Nephron progenitor cell (in vitro differentiated cells): ENCODE measurements around the gene MAN2B1.
A peak's percentile ranks its signal among the peaks of the same experiment; 100 is the strongest.

ENCODE experiments used
- DNase-seq: peaks from one replicate; pipeline ENCODE4 v3.0.0; 2021
- H3K27ac Mint-ChIP-seq: 2 replicates; pipeline ENCODE4 v1.8.0; 2021; ENCODE audit warnings: mild to moderate bottlenecking, moderate library complexity, mixed read lengths
- H3K27me3 Mint-ChIP-seq: 2 replicates; pipeline ENCODE4 v1.8.0; 2021; ENCODE audit warnings: mild to moderate bottlenecking, low read depth, mixed read lengths; ENCODE audit not compliant: poor library complexity
- H3K36me3 Mint-ChIP-seq: 2 replicates; pipeline ENCODE4 v1.8.0; 2021; ENCODE audit warnings: low read depth, mixed read lengths
- H3K4me1 Mint-ChIP-seq: 2 replicates; pipeline ENCODE4 v1.8.0; 2021; ENCODE audit warnings: mixed read lengths
- H3K4me3 Mint-ChIP-seq: 2 replicates; pipeline ENCODE4 v1.8.0; 2021; ENCODE audit warnings: mild to moderate bottlenecking, moderate library complexity, mixed read lengths
- H3K9me3 Mint-ChIP-seq: 2 replicates; pipeline ENCODE4 v1.8.0; 2021; ENCODE audit warnings: mild to moderate bottlenecking, moderate library complexity, mixed read lengths
- TF ChIP-seq, protein P1 (sequence below): fragments of 200-600 bp; sonication (generic); IDR thresholded peaks from 2 replicates; pipeline ENCODE4 v1.5.0; 2021; ENCODE audit warnings: antibody characterized with exemption

Gene MAN2B1

DNA sequence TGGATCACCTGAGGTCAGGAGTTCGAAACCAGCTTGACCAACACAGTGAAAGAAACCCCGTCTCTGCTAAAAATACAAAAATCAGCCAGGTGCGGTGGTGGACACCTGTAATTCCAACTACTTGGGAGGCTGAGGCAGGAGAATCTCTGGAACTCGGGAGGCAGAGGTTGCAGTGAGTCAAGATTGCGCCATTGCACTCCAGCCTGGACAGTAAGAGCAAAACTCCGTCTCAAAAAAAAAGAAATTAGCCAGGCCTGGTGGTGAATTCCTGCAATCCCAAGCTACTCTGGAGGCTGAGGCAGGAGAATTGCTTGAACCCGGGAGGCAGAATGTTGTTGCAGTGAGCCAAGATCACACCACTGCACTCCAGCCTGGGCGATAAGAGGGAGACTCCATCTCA lies 42.1 kb upstream of the MAN2B1 start:
- no peak for DNase-seq
- Mint-ChIP-seq H3K4me3 (no peak overlapping the region), H3K4me1 (peaks cover 2% of the 10 kb centered on the region), H3K27ac (no peak overlapping the region), H3K27me3 (no peaks in the 10 kb centered on the region), H3K9me3 (peaks cover 9% of the 10 kb centered on the region), H3K36me3 (peaks cover 73% of the 10 kb centered on the region)
- TF ChIP-seq, protein P1, sequence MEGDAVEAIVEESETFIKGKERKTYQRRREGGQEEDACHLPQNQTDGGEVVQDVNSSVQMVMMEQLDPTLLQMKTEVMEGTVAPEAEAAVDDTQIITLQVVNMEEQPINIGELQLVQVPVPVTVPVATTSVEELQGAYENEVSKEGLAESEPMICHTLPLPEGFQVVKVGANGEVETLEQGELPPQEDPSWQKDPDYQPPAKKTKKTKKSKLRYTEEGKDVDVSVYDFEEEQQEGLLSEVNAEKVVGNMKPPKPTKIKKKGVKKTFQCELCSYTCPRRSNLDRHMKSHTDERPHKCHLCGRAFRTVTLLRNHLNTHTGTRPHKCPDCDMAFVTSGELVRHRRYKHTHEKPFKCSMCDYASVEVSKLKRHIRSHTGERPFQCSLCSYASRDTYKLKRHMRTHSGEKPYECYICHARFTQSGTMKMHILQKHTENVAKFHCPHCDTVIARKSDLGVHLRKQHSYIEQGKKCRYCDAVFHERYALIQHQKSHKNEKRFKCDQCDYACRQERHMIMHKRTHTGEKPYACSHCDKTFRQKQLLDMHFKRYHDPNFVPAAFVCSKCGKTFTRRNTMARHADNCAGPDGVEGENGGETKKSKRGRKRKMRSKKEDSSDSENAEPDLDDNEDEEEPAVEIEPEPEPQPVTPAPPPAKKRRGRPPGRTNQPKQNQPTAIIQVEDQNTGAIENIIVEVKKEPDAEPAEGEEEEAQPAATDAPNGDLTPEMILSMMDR = no peak

DNA sequence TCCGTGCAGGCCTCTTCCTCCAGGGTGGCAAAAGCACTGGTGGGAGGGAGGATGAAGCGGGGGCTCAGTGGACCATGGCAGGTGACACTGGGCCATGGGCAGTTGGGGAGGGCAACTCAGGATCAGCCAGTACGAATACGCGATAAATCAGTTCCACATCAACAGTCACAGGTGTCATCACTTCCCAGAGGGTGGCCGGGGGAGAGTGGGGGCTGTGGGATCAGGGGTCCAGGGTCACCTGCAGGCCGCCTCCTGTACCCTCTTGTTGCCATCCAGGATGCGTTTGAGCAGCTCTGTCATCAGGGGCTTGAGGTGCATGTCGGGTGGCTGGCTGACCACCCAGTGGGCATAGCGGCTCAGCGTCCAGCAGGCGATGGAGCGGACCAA lies 39.8 kb upstream of the MAN2B1 start:
- H3K4me1 Mint-ChIP-seq = peaks cover 15% of the 10 kb centered on the region
- no peak overlapping the region for H3K27ac Mint-ChIP-seq
- no peak overlapping the region for H3K4me3 Mint-ChIP-seq
- H3K36me3 Mint-ChIP-seq = peaks cover 71% of the 10 kb centered on the region
- no peaks in the 10 kb centered on the region for H3K9me3 Mint-ChIP-seq
- TF ChIP-seq, protein P1 = no peak
- peaks cover 4% of the 10 kb centered on the region for H3K27me3 Mint-ChIP-seq
- DNase-seq = no peak

DNA sequence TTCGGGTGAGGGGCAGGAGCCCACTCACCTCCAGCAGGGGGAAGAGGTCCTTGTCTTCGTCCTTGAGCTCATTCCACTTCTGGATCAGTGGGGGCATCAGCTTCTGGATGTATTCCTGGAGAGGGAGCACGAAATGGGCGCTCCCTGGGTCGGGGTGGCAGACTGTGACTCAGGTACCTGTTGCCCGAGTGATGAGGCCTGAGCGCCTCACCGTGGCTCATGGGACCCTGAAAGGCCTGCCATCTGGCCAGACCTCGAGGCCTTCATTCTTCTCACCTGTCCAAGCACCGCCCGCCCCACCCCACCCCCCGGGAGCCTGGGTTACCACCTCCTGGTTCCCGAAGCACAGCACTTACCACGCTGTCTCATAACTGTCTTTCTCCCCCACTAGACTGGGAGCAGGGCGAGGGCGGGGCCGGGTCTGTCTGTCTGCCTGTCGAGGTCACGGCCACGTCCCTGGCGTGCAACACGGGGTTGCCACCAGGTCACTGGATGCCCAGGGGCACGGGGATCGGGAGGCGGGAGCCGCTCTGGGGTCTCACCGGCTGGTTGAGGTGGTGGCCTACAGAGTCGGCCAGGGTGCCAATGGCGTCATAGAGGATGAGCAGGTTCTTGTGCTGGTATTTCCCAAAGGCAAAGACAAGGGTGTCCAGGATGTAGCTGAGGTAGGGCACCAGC lies 39.3 kb upstream of the MAN2B1 start:
- peaks cover 20% of the 10 kb centered on the region for H3K4me1 Mint-ChIP-seq
- H3K27ac Mint-ChIP-seq = no peak overlapping the region
- H3K9me3 Mint-ChIP-seq = no peaks in the 10 kb centered on the region
- DNase-seq = no peak
- peaks cover 4% of the 10 kb centered on the region for H3K27me3 Mint-ChIP-seq
- H3K36me3 Mint-ChIP-seq = peaks cover 71% of the 10 kb centered on the region
- TF ChIP-seq, protein P1 = no peak
- no peak overlapping the region for H3K4me3 Mint-ChIP-seq

DNA sequence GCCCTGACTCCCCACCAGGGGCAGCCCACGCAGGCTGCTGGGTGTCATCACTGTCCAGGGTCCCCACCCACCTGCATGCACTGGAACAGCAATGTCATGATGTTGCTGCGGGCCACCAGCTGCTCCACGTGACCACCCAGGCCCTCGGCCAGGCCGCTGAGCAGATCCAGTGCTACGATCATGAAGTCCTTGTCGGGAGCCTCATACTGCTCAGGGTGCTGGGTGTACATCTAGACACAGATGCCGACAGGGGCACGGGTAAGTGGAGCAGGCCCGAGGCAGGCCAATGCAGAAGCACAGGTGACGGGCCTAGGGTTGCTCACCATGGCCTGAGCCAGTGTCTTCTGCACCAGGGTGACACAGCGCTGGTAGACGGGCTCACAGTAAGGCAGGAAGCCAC lies 38.6 kb upstream of the MAN2B1 start:
- no peaks in the 10 kb centered on the region for H3K9me3 Mint-ChIP-seq
- H3K4me1 Mint-ChIP-seq = peaks cover 24% of the 10 kb centered on the region
- TF ChIP-seq, protein P1 = no peak
- H3K27ac Mint-ChIP-seq = no peak overlapping the region
- no peak for DNase-seq
- peaks cover 68% of the 10 kb centered on the region for H3K36me3 Mint-ChIP-seq
- peaks cover 4% of the 10 kb centered on the region for H3K27me3 Mint-ChIP-seq
- no peak overlapping the region for H3K4me3 Mint-ChIP-seq

DNA sequence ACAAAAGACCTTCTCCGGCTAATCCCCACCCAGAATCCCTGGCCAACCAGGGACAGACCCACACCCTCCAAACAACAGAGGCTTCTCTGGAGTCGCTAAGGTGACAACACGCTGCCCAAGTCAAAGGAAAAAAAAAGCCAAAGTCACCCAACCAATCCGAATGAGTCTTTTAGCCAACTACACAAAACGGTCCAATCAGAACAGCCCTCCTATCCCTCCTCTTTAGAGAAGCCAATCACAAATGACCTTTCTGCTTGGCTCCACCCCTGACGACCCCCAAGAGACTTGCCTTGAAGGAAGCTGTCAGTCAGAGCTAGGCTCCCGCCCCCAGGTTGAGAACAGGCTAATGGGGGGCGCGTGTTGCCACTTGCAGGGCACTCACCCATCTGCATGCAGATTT lies 36.5 kb upstream of the MAN2B1 start:
- Mint-ChIP-seq H3K4me1 (peaks cover 39% of the 10 kb centered on the region), H3K27me3 (peaks cover 4% of the 10 kb centered on the region), H3K36me3 (peaks cover 68% of the 10 kb centered on the region), H3K9me3 (no peaks in the 10 kb centered on the region), H3K4me3 (peak overlapping the region; percentile 54), H3K27ac (peak overlapping the region; percentile 94)
- peak; percentile 66 for DNase-seq
- TF ChIP-seq, protein P1 = no peak

DNA sequence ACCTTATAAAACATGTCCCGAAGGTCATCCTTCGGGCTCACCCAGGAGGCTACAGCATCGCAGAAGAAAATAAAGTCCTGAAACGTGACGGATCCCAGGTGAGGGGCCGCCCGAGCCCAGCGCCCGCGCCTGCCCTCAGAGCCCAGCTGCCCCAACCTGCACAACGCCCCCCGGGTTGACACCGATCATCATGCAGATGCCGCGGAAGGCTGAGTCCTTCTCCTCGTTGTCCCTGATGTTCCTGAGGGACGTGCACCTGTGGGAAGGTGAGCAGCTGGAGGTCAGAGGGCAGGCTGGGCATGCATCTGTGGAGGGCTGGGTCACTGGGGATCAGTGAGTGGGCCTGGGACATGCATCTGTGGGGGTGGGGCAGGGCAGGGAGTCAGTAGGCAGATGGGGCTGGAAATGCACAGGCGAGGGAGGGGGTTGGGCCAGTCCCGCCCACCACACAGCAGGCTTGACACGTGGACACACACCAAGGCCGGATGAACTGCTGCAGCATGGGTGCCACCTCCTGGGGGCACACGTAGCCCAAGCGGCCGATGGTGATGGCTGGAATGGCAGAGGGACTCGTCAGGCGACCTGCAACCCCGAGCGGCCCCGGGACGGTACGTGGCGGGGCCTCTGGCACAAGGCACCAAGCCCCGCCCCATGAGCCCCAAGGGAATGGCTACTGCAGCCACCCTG lies 35.2 kb upstream of the MAN2B1 start:
- H3K36me3 Mint-ChIP-seq = peaks cover 64% of the 10 kb centered on the region
- no peaks in the 10 kb centered on the region for H3K9me3 Mint-ChIP-seq
- H3K4me3 Mint-ChIP-seq = no peak overlapping the region
- TF ChIP-seq, protein P1 = no peak
- H3K27me3 Mint-ChIP-seq = peaks cover 4% of the 10 kb centered on the region
- H3K4me1 Mint-ChIP-seq = peaks cover 43% of the 10 kb centered on the region
- H3K27ac Mint-ChIP-seq = peak overlapping the region; percentile 72
- DNase-seq = no peak
